ENCODE data around the gene NOL7. TPM values are rescaled to one million over a fixed set of nuclear protein-coding genes. Genes with fewer than 3 reads are reported as not detected.

The NOL7 gene
- total RNA-seq, 1 experiment from 2014 or later = 73.7 TPM

DNA sequence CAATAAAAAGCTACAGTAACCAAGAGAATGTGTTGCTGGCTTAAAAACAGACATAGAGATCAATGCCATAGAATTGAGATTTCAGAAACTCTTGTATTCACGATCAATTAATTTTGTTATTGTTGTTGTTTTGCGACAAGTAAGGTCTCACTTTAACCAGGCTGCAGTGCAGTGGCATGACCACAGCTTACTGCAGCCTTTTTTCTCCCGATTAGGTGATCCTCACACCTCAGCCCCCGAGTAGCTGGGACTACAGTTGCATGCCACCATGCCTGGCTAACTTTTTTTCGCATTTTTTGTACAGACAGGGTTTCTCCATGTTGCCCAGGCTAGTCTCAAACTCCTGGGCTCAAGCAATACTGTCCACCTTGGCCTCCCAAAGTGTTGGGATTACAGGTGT, 54.3 kb downstream of the NOL7 start:
- no peaks in the 10 kb centered on the region for H3K36me3 ChIP-seq (ENCODE audit: control insufficient read depth in 1 of 2, insufficient read depth in 2 of 2, low read length in 2 of 2)
- H3K4me3 ChIP-seq (replicated peaks in 1 of 2; ENCODE audit: low read depth in 1 of 2, low read length in 2 of 2) = no peak overlapping the region
- no peak overlapping the region for H2AFZ ChIP-seq (ENCODE audit: low read depth, low read length, poor library complexity, severe bottlenecking)
- POLR2A ChIA-PET = no interaction called here
- H3K9me2 ChIP-seq (ENCODE audit: insufficient read depth) = no peaks in the 10 kb centered on the region
- intact Hi-C loops (cut with micrococcal nuclease) = no loop called here
- ATAC-seq (no peak), DNase-seq (ENCODE audit: low read depth, low spot score) (no peak)
- no peak overlapping the region for H3K4me2 ChIP-seq (ENCODE audit: low read length)
- CTCF ChIA-PET = no interaction called here
- RAD21 ChIA-PET (ENCODE audit: low non-redundant PET in 1 of 2, low total read pairs in 2 of 2, uncharacterized antibody in 2 of 2, unreplicated experiment in 2 of 2) = no interaction called here
- H3K9me3 ChIP-seq (ENCODE audit: control insufficient read depth in 1 of 2, insufficient read depth in 1 of 2, low read depth in 1 of 2, low read length in 2 of 2) = no peaks in the 10 kb centered on the region
- no peaks in the 10 kb centered on the region; the same call in 1 of the 2 replicates for H4K20me1 ChIP-seq (ENCODE audit: insufficient read depth)
- H3K4me1 ChIP-seq (ENCODE audit: control insufficient read depth in 1 of 2, insufficient read depth in 2 of 2, low read length in 2 of 2) = peaks cover 0 to 5% of the 10 kb centered on the region in 2 experiments; a peak in 1 of 4 replicates
- no peak overlapping the region for H3K9ac ChIP-seq (ENCODE audit: low read length)
- TF ChIP-seq, protein P1, sequence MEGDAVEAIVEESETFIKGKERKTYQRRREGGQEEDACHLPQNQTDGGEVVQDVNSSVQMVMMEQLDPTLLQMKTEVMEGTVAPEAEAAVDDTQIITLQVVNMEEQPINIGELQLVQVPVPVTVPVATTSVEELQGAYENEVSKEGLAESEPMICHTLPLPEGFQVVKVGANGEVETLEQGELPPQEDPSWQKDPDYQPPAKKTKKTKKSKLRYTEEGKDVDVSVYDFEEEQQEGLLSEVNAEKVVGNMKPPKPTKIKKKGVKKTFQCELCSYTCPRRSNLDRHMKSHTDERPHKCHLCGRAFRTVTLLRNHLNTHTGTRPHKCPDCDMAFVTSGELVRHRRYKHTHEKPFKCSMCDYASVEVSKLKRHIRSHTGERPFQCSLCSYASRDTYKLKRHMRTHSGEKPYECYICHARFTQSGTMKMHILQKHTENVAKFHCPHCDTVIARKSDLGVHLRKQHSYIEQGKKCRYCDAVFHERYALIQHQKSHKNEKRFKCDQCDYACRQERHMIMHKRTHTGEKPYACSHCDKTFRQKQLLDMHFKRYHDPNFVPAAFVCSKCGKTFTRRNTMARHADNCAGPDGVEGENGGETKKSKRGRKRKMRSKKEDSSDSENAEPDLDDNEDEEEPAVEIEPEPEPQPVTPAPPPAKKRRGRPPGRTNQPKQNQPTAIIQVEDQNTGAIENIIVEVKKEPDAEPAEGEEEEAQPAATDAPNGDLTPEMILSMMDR (IDR thresholded peaks at IDR 0.05 in 2 of 3, conservative IDR thresholded peaks at IDR 0.05 in 1 of 3; ENCODE audit: borderline replicate concordance in 1 of 3, insufficient read depth in 1 of 3, low read depth in 2 of 3, low read length in 2 of 3) = no peak
- TF ChIP-seq ELF1 (IDR thresholded peaks at IDR 0.05; ENCODE audit: borderline replicate concordance, low read depth) (no peak), SP1 (IDR thresholded peaks at IDR 0.05; ENCODE audit: low read depth) (no peak), EZH2 (IDR thresholded peaks at IDR 0.05) (no peak), POLR2AphosphoS5 (IDR thresholded peaks at IDR 0.05; ENCODE audit: low read depth, low read length) (no peak), SIN3A (IDR thresholded peaks at IDR 0.05; ENCODE audit: low read depth) (no peak), YY1 (IDR thresholded peaks at IDR 0.05; ENCODE audit: extremely low read depth, insufficient replicate concordance, low read depth, low read length) (no peak), CEBPB (IDR thresholded peaks at IDR 0.05; ENCODE audit: low read depth) (no peak), EGR1 (IDR thresholded peaks at IDR 0.05; ENCODE audit: low read depth) (no peak), TCF7L2 (IDR thresholded peaks at IDR 0.05; ENCODE audit: borderline replicate concordance, extremely low read depth, insufficient read depth, insufficient read length) (no peak), FOSL1 (IDR thresholded peaks at IDR 0.05; ENCODE audit: low read depth) (no peak), CBX3 (IDR thresholded peaks at IDR 0.05; ENCODE audit: low read depth) (no peak), JUND (IDR thresholded peaks at IDR 0.05) (no peak), POLR2A (IDR thresholded peaks at IDR 0.05; ENCODE audit: borderline replicate concordance, extremely low read depth, insufficient read depth, insufficient read length) (no peak), RAD21 (IDR thresholded peaks at IDR 0.05; ENCODE audit: low read depth) (no peak)
- TF ChIP-seq, protein P2, sequence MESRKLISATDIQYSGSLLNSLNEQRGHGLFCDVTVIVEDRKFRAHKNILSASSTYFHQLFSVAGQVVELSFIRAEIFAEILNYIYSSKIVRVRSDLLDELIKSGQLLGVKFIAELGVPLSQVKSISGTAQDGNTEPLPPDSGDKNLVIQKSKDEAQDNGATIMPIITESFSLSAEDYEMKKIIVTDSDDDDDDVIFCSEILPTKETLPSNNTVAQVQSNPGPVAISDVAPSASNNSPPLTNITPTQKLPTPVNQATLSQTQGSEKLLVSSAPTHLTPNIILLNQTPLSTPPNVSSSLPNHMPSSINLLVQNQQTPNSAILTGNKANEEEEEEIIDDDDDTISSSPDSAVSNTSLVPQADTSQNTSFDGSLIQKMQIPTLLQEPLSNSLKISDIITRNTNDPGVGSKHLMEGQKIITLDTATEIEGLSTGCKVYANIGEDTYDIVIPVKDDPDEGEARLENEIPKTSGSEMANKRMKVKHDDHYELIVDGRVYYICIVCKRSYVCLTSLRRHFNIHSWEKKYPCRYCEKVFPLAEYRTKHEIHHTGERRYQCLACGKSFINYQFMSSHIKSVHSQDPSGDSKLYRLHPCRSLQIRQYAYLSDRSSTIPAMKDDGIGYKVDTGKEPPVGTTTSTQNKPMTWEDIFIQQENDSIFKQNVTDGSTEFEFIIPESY (IDR thresholded peaks at IDR 0.05; ENCODE audit: extremely low read depth, insufficient replicate concordance, low read length) = no peak
- TF ChIP-seq, protein P3, sequence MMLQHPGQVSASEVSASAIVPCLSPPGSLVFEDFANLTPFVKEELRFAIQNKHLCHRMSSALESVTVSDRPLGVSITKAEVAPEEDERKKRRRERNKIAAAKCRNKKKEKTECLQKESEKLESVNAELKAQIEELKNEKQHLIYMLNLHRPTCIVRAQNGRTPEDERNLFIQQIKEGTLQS (IDR thresholded peaks at IDR 0.05) = no peak
- TF ChIP-seq, protein P4, sequence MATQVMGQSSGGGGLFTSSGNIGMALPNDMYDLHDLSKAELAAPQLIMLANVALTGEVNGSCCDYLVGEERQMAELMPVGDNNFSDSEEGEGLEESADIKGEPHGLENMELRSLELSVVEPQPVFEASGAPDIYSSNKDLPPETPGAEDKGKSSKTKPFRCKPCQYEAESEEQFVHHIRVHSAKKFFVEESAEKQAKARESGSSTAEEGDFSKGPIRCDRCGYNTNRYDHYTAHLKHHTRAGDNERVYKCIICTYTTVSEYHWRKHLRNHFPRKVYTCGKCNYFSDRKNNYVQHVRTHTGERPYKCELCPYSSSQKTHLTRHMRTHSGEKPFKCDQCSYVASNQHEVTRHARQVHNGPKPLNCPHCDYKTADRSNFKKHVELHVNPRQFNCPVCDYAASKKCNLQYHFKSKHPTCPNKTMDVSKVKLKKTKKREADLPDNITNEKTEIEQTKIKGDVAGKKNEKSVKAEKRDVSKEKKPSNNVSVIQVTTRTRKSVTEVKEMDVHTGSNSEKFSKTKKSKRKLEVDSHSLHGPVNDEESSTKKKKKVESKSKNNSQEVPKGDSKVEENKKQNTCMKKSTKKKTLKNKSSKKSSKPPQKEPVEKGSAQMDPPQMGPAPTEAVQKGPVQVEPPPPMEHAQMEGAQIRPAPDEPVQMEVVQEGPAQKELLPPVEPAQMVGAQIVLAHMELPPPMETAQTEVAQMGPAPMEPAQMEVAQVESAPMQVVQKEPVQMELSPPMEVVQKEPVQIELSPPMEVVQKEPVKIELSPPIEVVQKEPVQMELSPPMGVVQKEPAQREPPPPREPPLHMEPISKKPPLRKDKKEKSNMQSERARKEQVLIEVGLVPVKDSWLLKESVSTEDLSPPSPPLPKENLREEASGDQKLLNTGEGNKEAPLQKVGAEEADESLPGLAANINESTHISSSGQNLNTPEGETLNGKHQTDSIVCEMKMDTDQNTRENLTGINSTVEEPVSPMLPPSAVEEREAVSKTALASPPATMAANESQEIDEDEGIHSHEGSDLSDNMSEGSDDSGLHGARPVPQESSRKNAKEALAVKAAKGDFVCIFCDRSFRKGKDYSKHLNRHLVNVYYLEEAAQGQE (IDR thresholded peaks at IDR 0.05; ENCODE audit: low read depth) = no peak
- peaks cover 99% of the 10 kb centered on the region for H3K79me2 ChIP-seq (ENCODE audit: insufficient read depth, low read length)
- no TSS peak for BruUV-seq (replicated peaks)
- H3K27me3 ChIP-seq (ENCODE audit: insufficient read depth, low read length) = no peaks in the 10 kb centered on the region
- H3K27ac ChIP-seq (ENCODE audit: low read depth, low read length) = no peak overlapping the region
